Sigmoid colon (tissue), 4 donors: Measurements from ENCODE around the gene REG1A.

ENCODE experiments used
- EP300 ChIP-seq, 4 donors: sonication (generic); formaldehyde crosslinking; IDR thresholded peaks; one replicate each; pipeline ENCODE4 v1.6.1; 2017; ENCODE audit warnings: antibody characterized with exemption in 4 of 4
- POLR2A ChIP-seq, 2 donors: fragments of 450-650 bp; IDR thresholded peaks; one replicate each; pipeline ENCODE4 v1.6.1; 2016; ENCODE audit warnings: antibody characterized with exemption in 2 of 2, mild to moderate bottlenecking in 2 of 2, moderate library complexity in 2 of 2
- POLR2AphosphoS5 ChIP-seq, 4 donors: sonication (generic); formaldehyde crosslinking; IDR thresholded peaks; one replicate each; pipeline ENCODE4 v1.6.1; 2017; ENCODE audit warnings: antibody characterized with exemption in 4 of 4
- TF ChIP-seq, protein P1 (sequence below), 4 experiments: fragments of 450-650 bp in 3 of 4; fragments of 200-600 bp in 1 of 4; IDR thresholded peaks; one replicate each; pipeline ENCODE4 v1.5.1; 2016 to 2019; ENCODE audit warnings: antibody characterized with exemption in 4 of 4, mild to moderate bottlenecking in 3 of 4, moderate library complexity in 2 of 4

- TF ChIP-seq POLR2A (IDR thresholded peaks at IDR 0.05): no peak
- TF ChIP-seq, protein P1, sequence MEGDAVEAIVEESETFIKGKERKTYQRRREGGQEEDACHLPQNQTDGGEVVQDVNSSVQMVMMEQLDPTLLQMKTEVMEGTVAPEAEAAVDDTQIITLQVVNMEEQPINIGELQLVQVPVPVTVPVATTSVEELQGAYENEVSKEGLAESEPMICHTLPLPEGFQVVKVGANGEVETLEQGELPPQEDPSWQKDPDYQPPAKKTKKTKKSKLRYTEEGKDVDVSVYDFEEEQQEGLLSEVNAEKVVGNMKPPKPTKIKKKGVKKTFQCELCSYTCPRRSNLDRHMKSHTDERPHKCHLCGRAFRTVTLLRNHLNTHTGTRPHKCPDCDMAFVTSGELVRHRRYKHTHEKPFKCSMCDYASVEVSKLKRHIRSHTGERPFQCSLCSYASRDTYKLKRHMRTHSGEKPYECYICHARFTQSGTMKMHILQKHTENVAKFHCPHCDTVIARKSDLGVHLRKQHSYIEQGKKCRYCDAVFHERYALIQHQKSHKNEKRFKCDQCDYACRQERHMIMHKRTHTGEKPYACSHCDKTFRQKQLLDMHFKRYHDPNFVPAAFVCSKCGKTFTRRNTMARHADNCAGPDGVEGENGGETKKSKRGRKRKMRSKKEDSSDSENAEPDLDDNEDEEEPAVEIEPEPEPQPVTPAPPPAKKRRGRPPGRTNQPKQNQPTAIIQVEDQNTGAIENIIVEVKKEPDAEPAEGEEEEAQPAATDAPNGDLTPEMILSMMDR (IDR thresholded peaks at IDR 0.05): no peak
- no peak for TF ChIP-seq POLR2AphosphoS5 (IDR thresholded peaks at IDR 0.05)
- no peak for TF ChIP-seq EP300 (IDR thresholded peaks at IDR 0.05)
These were observed 29.6 kb upstream of the REG1A start for GRCh38 chr2:79090693-79091092.
